Astrocyte (in vitro differentiated cells and primary cell): ENCODE measurements around the gene CD46. TPM values are rescaled to one million over a fixed set of nuclear protein-coding genes. Genes with fewer than 3 reads are reported as not detected.

Experiments used
- DNase-seq: peaks from one replicate; pipeline ENCODE4 v3.0.0-alpha.2; 2010; ENCODE audit warnings: low read depth
- FAIRE-seq: peaks from 2 replicates; lab custom pipeline; 2011; peaks lifted over from hg19 to GRCh38; lab: Jason Lieb, UNC
- H2AFZ ChIP-seq: 2 replicates; pipeline ENCODE4 v1.6.0; 2012; ENCODE audit warnings: low read depth, low read length, inconsistent platforms
- H3K27ac ChIP-seq: 2 replicates; pipeline ENCODE4 v1.5.1; 2011; ENCODE audit warnings: low read depth, low read length, inconsistent platforms
- H3K27me3 ChIP-seq: 2 replicates; pipeline ENCODE4 v1.6.0; 2011; ENCODE audit warnings: low read length, inconsistent platforms; ENCODE audit not compliant: insufficient read depth
- H3K36me3 ChIP-seq: 2 replicates; pipeline ENCODE4 v1.5.1; 2011; ENCODE audit warnings: low read length, inconsistent platforms; ENCODE audit not compliant: insufficient read depth
- H3K4me1 ChIP-seq: 2 replicates; pipeline ENCODE4 v1.5.1; 2011; ENCODE audit warnings: low read length, inconsistent platforms; ENCODE audit not compliant: insufficient read depth
- H3K4me2 ChIP-seq: 2 replicates; pipeline ENCODE4 v1.6.0; 2012; ENCODE audit warnings: low read length, inconsistent platforms
- H3K4me3 ChIP-seq: 2 replicates; pipeline ENCODE4 v1.5.1; 2011; ENCODE audit warnings: low read depth, mild to moderate bottlenecking, low read length, inconsistent platforms; ENCODE audit not compliant: insufficient read depth
- H3K79me2 ChIP-seq: 2 replicates; pipeline ENCODE4 v1.6.0; 2012; ENCODE audit warnings: mild to moderate bottlenecking, low read length, inconsistent platforms; ENCODE audit not compliant: insufficient read depth
- H3K9ac ChIP-seq: 2 replicates; pipeline ENCODE4 v1.6.0; 2012; ENCODE audit warnings: mild to moderate bottlenecking, low read length, inconsistent platforms
- H3K9me3 ChIP-seq: 2 replicates; pipeline ENCODE4 v1.5.1; 2012; ENCODE audit warnings: low read depth, mild to moderate bottlenecking, low read length, inconsistent platforms; ENCODE audit not compliant: insufficient read depth
- H4K20me1 ChIP-seq: 2 replicates; pipeline ENCODE4 v1.6.0; 2012; ENCODE audit warnings: low read length, inconsistent platforms; ENCODE audit not compliant: insufficient read depth
- H3K27ac Mint-ChIP-seq: one replicate; pipeline ENCODE4 v1.8.0; 2021; ENCODE audit warnings: mild to moderate bottlenecking, mixed read lengths; ENCODE audit not compliant: unreplicated experiment
- H3K27me3 Mint-ChIP-seq: one replicate; pipeline ENCODE4 v1.8.0; 2021; ENCODE audit warnings: low read depth, mixed read lengths; ENCODE audit not compliant: unreplicated experiment
- H3K36me3 Mint-ChIP-seq: one replicate; pipeline ENCODE4 v1.8.0; 2021; ENCODE audit warnings: low read depth, mixed read lengths; ENCODE audit not compliant: unreplicated experiment
- H3K4me1 Mint-ChIP-seq: one replicate; pipeline ENCODE4 v1.8.0; 2021; ENCODE audit warnings: low read depth, mixed read lengths; ENCODE audit not compliant: unreplicated experiment
- H3K4me3 Mint-ChIP-seq: one replicate; pipeline ENCODE4 v1.8.0; 2021; ENCODE audit warnings: mild to moderate bottlenecking, moderate library complexity, mixed read lengths; ENCODE audit not compliant: unreplicated experiment
- H3K9me3 Mint-ChIP-seq: one replicate; pipeline ENCODE4 v1.8.0; 2021; ENCODE audit warnings: mild to moderate bottlenecking, mixed read lengths; ENCODE audit not compliant: unreplicated experiment
- CTCF ChIP-seq: IDR thresholded peaks from 2 replicates; pipeline ENCODE4 v1.5.1; 2011; ENCODE audit warnings: low read depth, mild to moderate bottlenecking, inconsistent platforms, low read length, moderate library complexity; ENCODE audit not compliant: insufficient read depth
- EZH2 ChIP-seq: IDR thresholded peaks from 2 replicates; pipeline ENCODE4 v1.6.1; 2012; ENCODE audit warnings: mild to moderate bottlenecking, low read length, inconsistent platforms; ENCODE audit not compliant: insufficient read depth
- total RNA-seq: library from RNA; stranded (reverse); gene quantifications from 2 replicates; pipeline ENCODE4 v1.2.1, GENCODE V29; 2021

Gene CD46
- total RNA-seq, 1 donor from 2014 or later, result 176 TPM

DNA sequence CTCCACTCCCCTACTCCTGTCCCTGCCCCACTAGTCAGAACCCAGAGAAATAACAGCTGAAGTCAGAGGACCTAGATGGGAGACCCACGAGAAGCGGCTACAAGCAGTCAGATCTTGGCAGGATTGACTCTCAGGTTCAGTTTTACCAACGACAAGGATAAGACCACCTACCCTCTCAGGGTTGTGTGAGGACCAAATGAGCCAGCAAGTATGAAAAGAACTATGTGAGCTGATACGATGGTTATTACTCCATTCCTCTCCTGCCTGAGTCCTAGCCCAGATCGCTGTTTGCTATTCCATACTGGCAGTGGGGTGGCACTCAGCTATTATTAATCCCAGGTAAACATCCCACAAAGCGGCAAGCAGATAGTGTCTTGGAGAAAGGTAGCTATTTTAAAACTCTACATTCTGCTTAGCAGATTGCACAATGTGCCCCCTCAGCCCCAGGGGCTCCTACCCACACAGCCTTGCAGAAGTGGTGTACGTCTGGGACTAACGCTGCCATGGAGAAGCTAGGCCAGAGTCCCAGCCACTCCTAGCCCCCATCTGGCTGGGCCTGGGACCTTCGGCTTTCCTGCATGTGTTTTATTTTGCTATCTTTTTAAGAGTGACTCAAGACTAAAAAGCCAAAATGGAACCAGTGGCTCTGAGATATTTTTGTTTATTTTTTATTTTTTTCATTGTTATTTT lies 58.9 kb downstream of the CD46 start:
- Mint-ChIP-seq H3K27ac (no peak overlapping the region), H3K4me3 (no peak overlapping the region), H3K36me3 (peaks cover 10% of the 10 kb centered on the region), H3K4me1 (peaks cover 32% of the 10 kb centered on the region), H3K27me3 (peaks cover 2% of the 10 kb centered on the region), H3K9me3 (peaks cover 2% of the 10 kb centered on the region)
- H3K36me3 ChIP-seq, result no peaks in the 10 kb centered on the region
- H3K9me3 ChIP-seq, result no peaks in the 10 kb centered on the region
- no peak overlapping the region for H3K4me3 ChIP-seq
- no peaks in the 10 kb centered on the region for H3K79me2 ChIP-seq
- no peak for DNase-seq
- TF ChIP-seq EZH2 (no peak), CTCF (no peak)
- no peaks in the 10 kb centered on the region for H3K27me3 ChIP-seq
- H4K20me1 ChIP-seq, result no peaks in the 10 kb centered on the region
- no peak overlapping the region for H3K4me2 ChIP-seq
- H3K9ac ChIP-seq, result no peak overlapping the region
- peaks cover 8% of the 10 kb centered on the region for H3K4me1 ChIP-seq
- FAIRE-seq, result peak; percentile 68
- H2AFZ ChIP-seq, result no peak overlapping the region
- no peak overlapping the region for H3K27ac ChIP-seq

GRCh38 chr1:207811319-207811718 lies 59.5 kb downstream of the CD46 start:
- H3K9me3 ChIP-seq, result no peaks in the 10 kb centered on the region
- H3K79me2 ChIP-seq, result no peaks in the 10 kb centered on the region
- H3K27ac ChIP-seq, result no peak overlapping the region
- no peak overlapping the region for H3K4me3 Mint-ChIP-seq
- FAIRE-seq, result no peak
- no peak overlapping the region for H3K27ac Mint-ChIP-seq
- no peak overlapping the region for H2AFZ ChIP-seq
- peaks cover 12% of the 10 kb centered on the region for H3K36me3 Mint-ChIP-seq
- peaks cover 2% of the 10 kb centered on the region for H3K27me3 Mint-ChIP-seq
- peaks cover 2% of the 10 kb centered on the region for H3K9me3 Mint-ChIP-seq
- peaks cover 34% of the 10 kb centered on the region for H3K4me1 Mint-ChIP-seq
- H3K4me3 ChIP-seq, result no peak overlapping the region
- DNase-seq, result no peak
- no peak overlapping the region for H3K9ac ChIP-seq
- H3K27me3 ChIP-seq, result no peaks in the 10 kb centered on the region
- TF ChIP-seq EZH2 (no peak), CTCF (no peak)
- H3K4me2 ChIP-seq, result no peak overlapping the region
- H3K36me3 ChIP-seq, result no peaks in the 10 kb centered on the region
- H4K20me1 ChIP-seq, result no peaks in the 10 kb centered on the region
- peaks cover 6% of the 10 kb centered on the region for H3K4me1 ChIP-seq
